HepG2 (cell line): ENCODE results near the gene SENP6. TPM values are rescaled to one million over a fixed set of nuclear protein-coding genes. Genes with fewer than 3 reads are reported as not detected.

ENCODE experiments used
- ATAC-seq: fragments of 200-7000 bp; cut with Tn5 transposase; 3 replicates; pipeline ENCODE4 v1.9.1; 2020; ENCODE audit warnings: mild to moderate bottlenecking, moderate library complexity
- BruUV-seq: library from RNA; stranded (reverse); fragments of 400-500 nt; replicated peaks from 2 replicates; lab custom pipeline; 2021; lab: Mats Ljungman, UMichigan
- CTCF ChIA-PET: fragments of 300-600 bp; formaldehyde crosslinking; extraction: SDS; loops from one replicate; lab custom pipeline; 2021; ENCODE audit warnings: low total read pairs, inconsistent platforms, low intra/inter-chr PET ratio; lab: Yijun Ruan, JAX
- POLR2A ChIA-PET: fragments of 350-600 bp; sonication (Branson Sonifier 250); formaldehyde crosslinking; loops from one replicate; lab custom pipeline; 2020; ENCODE audit warnings: antibody characterized with exemption, inconsistent platforms; lab: Yijun Ruan, JAX
- DNase-seq: peaks from one replicate; pipeline ENCODE4 v3.0.0-alpha.2; 2015; ENCODE audit warnings: low spot score
- FAIRE-seq: peaks from 3 replicates; lab custom pipeline; 2011; peaks lifted over from hg19 to GRCh38; lab: Jason Lieb, UNC
- H2AFZ ChIP-seq: one replicate; pipeline ENCODE4 v1.6.1; 2011; ENCODE audit warnings: low read length, inconsistent platforms
- H3K27ac ChIP-seq: fragments of 300-600 bp; 3 replicates; pipeline ENCODE4 v1.8.0; 2011; ENCODE audit warnings: mixed run types, mild to moderate bottlenecking, mixed read lengths, low read length, inconsistent platforms; ENCODE audit not compliant: insufficient read depth; ENCODE audit errors: extremely low read length
- H3K27me3 ChIP-seq, 2 experiments: fragments of 200-600 bp in 1 of 2; 2 replicates in 1 of 2; 3 replicates in 1 of 2; pipeline versions ENCODE4 v1.6.0 to v1.8.0; 2011; ENCODE audit warnings: low read length in 2 of 2, mild to moderate bottlenecking in 2 of 2, moderate library complexity in 2 of 2, inconsistent platforms in 1 of 2; ENCODE audit not compliant: insufficient read depth in 2 of 2, control insufficient read depth in 1 of 2
- H3K36me3 ChIP-seq, 2 experiments: fragments of 200-600 bp in 1 of 2; replicated peaks in 1 of 2; 2 replicates in 1 of 2; 3 replicates in 1 of 2; pipeline versions ENCODE4 v1.5.1 to v1.8.0; 2011; ENCODE audit warnings: low read length in 2 of 2, inconsistent platforms in 1 of 2; ENCODE audit not compliant: insufficient read depth in 2 of 2, control insufficient read depth in 1 of 2
- H3K4me1 ChIP-seq: 2 replicates; pipeline ENCODE4 v1.5.1; 2012; ENCODE audit warnings: low read length, inconsistent platforms; ENCODE audit not compliant: insufficient read depth
- H3K4me2 ChIP-seq: 2 replicates; pipeline ENCODE4 v1.6.0; 2011; ENCODE audit warnings: low read depth, low read length, inconsistent platforms
- H3K4me3 ChIP-seq, 3 experiments: fragments of 200-600 bp in 1 of 3; sonication (generic), shearing (Covaris generic) in 1 of 3; replicated peaks in 1 of 3; 2 replicates each; pipeline ENCODE4 v1.5.1; 2011 to 2016; ENCODE audit warnings: low read length in 3 of 3, inconsistent platforms in 2 of 3, low read depth in 2 of 3, mild to moderate bottlenecking in 2 of 3, control low read depth in 1 of 3, mixed read lengths in 1 of 3; ENCODE audit not compliant: insufficient read depth in 1 of 3
- H3K79me2 ChIP-seq: one replicate; pipeline ENCODE4 v1.6.1; 2011; ENCODE audit warnings: low read length, inconsistent platforms; ENCODE audit not compliant: insufficient read depth
- H3K9ac ChIP-seq: 2 replicates; pipeline ENCODE4 v1.6.0; 2011; ENCODE audit warnings: mild to moderate bottlenecking, low read depth, low read length, inconsistent platforms; ENCODE audit not compliant: insufficient read depth
- H3K9me3 ChIP-seq: 2 replicates; pipeline ENCODE4 v1.5.1; 2012; ENCODE audit warnings: mild to moderate bottlenecking, low read length
- H4K20me1 ChIP-seq: 2 replicates; pipeline ENCODE4 v1.6.0; 2011; ENCODE audit warnings: inconsistent platforms, mild to moderate bottlenecking, low read length, moderate library complexity; ENCODE audit not compliant: insufficient read depth
- CBX5 ChIP-seq: sonication (generic); formaldehyde crosslinking; IDR thresholded peaks from 2 replicates; pipeline ENCODE4 v1.4.0; 2020; ENCODE audit warnings: missing genetic modification reagents, borderline replicate concordance
- CHCHD3 ChIP-seq: sonication (generic); formaldehyde crosslinking; IDR thresholded peaks from 2 replicates; pipeline ENCODE4 v1.8.0; 2022; ENCODE audit warnings: mild to moderate bottlenecking, missing genetic modification reagents, moderate library complexity
- ELF4 ChIP-seq: sonication (generic); formaldehyde crosslinking; IDR thresholded peaks from 2 replicates; pipeline ENCODE4 v1.5.0; 2020; ENCODE audit warnings: missing genetic modification reagents, mild to moderate bottlenecking, moderate library complexity, borderline replicate concordance
- GPN1 ChIP-seq: sonication (generic); formaldehyde crosslinking; IDR thresholded peaks from 2 replicates; pipeline ENCODE4 v1.5.1; 2020; ENCODE audit warnings: missing genetic modification reagents, borderline replicate concordance
- MTA1 ChIP-seq: sonication (generic); formaldehyde crosslinking; IDR thresholded peaks from 2 replicates; pipeline ENCODE4 v1.4.0; 2020; ENCODE audit warnings: missing genetic modification reagents, mild to moderate bottlenecking, borderline replicate concordance
- SRSF4 ChIP-seq: fragments of 200-400 bp; formaldehyde crosslinking; IDR thresholded peaks from one replicate; pipeline ENCODE4 v1.6.1; 2018; ENCODE audit warnings: mild to moderate bottlenecking, low read depth, low read length, moderate library complexity; ENCODE audit not compliant: poor library complexity, severe bottlenecking
- TEAD3 ChIP-seq: optimal IDR thresholded peaks from 2 replicates; pipeline ENCODE3; 2016; ENCODE audit warnings: borderline replicate concordance
- ZBTB8A ChIP-seq: sonication (generic); formaldehyde crosslinking; IDR thresholded peaks from 2 replicates; pipeline ENCODE4 v1.4.0; 2020; ENCODE audit warnings: mild to moderate bottlenecking, low read depth, missing genetic modification reagents, borderline replicate concordance
- ZNF513 ChIP-seq: sonication (generic); formaldehyde crosslinking; conservative IDR thresholded peaks from 2 replicates; pipeline ENCODE4 v1.5.0; 2020; ENCODE audit warnings: missing genetic modification reagents
- ZSCAN5A ChIP-seq: sonication (generic); formaldehyde crosslinking; IDR thresholded peaks from 2 replicates; pipeline ENCODE4 v1.8.0; 2022; ENCODE audit warnings: mild to moderate bottlenecking, missing genetic modification reagents, borderline replicate concordance
- WGBS: methylation state at CpG from one replicate; pipeline ENCODE4 v1.1.6; 2017; ENCODE audit warnings: low lambda C conversion rate; 5-methylcytosine and 5-hydroxymethylcytosine counted together
- in situ Hi-C: cut with HindIII; loops from 2 replicates; pipeline ENCODE4 v1.10.0; 2017; ENCODE audit warnings: low pct_unique_long_range_greater_than_20kb; ENCODE audit not compliant: extremely low pct_ligation_motif_present
- intact Hi-C: fragments of 100-400 bp; cut with micrococcal nuclease; formaldehyde crosslinking; loops from one replicate; pipeline ENCODE4 v1.10.0; 2022; ENCODE audit not compliant: unreplicated experiment
- polyA plus RNA-seq, 8 experiments: library from polyadenylated mRNA; depleted of rRNA in 3 of 8; stranded (reverse) in 7 of 8; unstranded in 1 of 8; fragments of >200 nt; fragmentation: Illumina TruSeq in 4 of 8; extraction: Trizol in 4 of 8; gene quantifications; 2 replicates each; pipeline versions ENCODE4 v1.2.1 to v1.2.3, GENCODE V29; 2011 to 2016; ENCODE audit warnings: low read depth in 4 of 8, missing spikeins in 1 of 8, mixed read lengths in 1 of 8; ENCODE audit not compliant: insufficient read depth in 1 of 8
- total RNA-seq, 5 experiments: library from RNA; depleted of rRNA; stranded (reverse); fragments of >200 nt; fragmentation: Illumina TruSeq; extraction: Trizol; gene quantifications; 2 replicates each; pipeline ENCODE4 v1.2.3, GENCODE V29; 2016; ENCODE audit warnings: low read depth in 1 of 5

Gene SENP6
- total and polyA plus RNA-seq, 2 of the 13 experiments (the other 11 are each of a cell fraction or from before 2014, with no cell fraction given): 21.9 to 50.1 TPM

GRCh38 chr6:75656479-75656878, 54.8 kb downstream of the SENP6 start (continued):
- no peak for TF ChIP-seq ZNF513 (CRISPR knock-in tag)
- no peak for TF ChIP-seq CHCHD3 (CRISPR knock-in tag)
- TF ChIP-seq ZSCAN5A (CRISPR knock-in tag): no peak
- no peak for TF ChIP-seq ELF4 (CRISPR knock-in tag)

GRCh38 chr6:75657327-75657726, 55.6 kb downstream of the SENP6 start:
- no peak overlapping the region for H3K4me3 ChIP-seq
- ChIA-PET CTCF (no interaction called here), POLR2A (no interaction called here)
- no peak for DNase-seq
- FAIRE-seq: no peak
- WGBS: 99% methylated on average over 3 of the region's 3 CpGs
- H3K27me3 ChIP-seq: no peaks in the 10 kb centered on the region
- no peak overlapping the region for H3K27ac ChIP-seq
- no peak overlapping the region for H3K9ac ChIP-seq
- peaks cover 4 to 39% of the 10 kb centered on the region in 2 experiments for H3K36me3 ChIP-seq
- ATAC-seq: no peak
- no peaks in the 10 kb centered on the region for H4K20me1 ChIP-seq
- BruUV-seq: no TSS peak
- no peaks in the 10 kb centered on the region for H3K9me3 ChIP-seq
- H2AFZ ChIP-seq: no peak overlapping the region
- H3K4me1 ChIP-seq: no peaks in the 10 kb centered on the region
- in situ Hi-C loops: no loop called here
- no peaks in the 10 kb centered on the region for H3K79me2 ChIP-seq
- TF ChIP-seq GPN1 (CRISPR knock-in tag) (no peak), TEAD3 (CRISPR knock-in tag) (no peak), SRSF4 (no peak), MTA1 (no peak), ZBTB8A (no peak), CBX5 (no peak)
- TF ChIP-seq, all 625 proteins: peak for 0
- H3K4me2 ChIP-seq: no peak overlapping the region
- intact Hi-C loops: no loop called here
